ENCODE results near the gene KIF27. TPM values are rescaled to one million over a fixed set of nuclear protein-coding genes. Genes with fewer than 3 reads are reported as not detected.
A peak's percentile ranks its signal among the peaks of the same experiment; 100 is the strongest.
"Not testable (repeated sequence)": the region's sequence is repeated elsewhere in the genome, so short reads cannot be mapped to it uniquely, and the experiment has no call there.

KIF27 gene
- total RNA-seq, 1 donor from 2014 or later, result 6.4 TPM

GRCh38 chr9:83912194-83912593, 9.0 kb downstream of the KIF27 start:
- H3K27me3 Mint-ChIP-seq (ENCODE audit: unreplicated experiment); H3K27ac Mint-ChIP-seq (ENCODE audit: unreplicated experiment); H3K4me1 Mint-ChIP-seq (ENCODE audit: unreplicated experiment); DNase-seq (ENCODE audit: extremely low spot score, unreplicated experiment); H3K4me3 Mint-ChIP-seq (ENCODE audit: unreplicated experiment); H3K9me3 Mint-ChIP-seq (ENCODE audit: unreplicated experiment); H3K36me3 Mint-ChIP-seq (ENCODE audit: unreplicated experiment): not testable (repeated sequence)
- peak; percentile 64 for TF ChIP-seq CTCF (IDR thresholded peaks at IDR 0.05)

- H3K27me3 Mint-ChIP-seq (ENCODE audit: unreplicated experiment), result no peaks in the 10 kb centered on the region
- peaks cover 2% of the 10 kb centered on the region for H3K4me1 Mint-ChIP-seq (ENCODE audit: unreplicated experiment)
- no peak overlapping the region for H3K27ac Mint-ChIP-seq (ENCODE audit: unreplicated experiment)
- no peaks in the 10 kb centered on the region for H3K36me3 Mint-ChIP-seq (ENCODE audit: unreplicated experiment)
- TF ChIP-seq CTCF (IDR thresholded peaks at IDR 0.05), result no peak
- H3K9me3 Mint-ChIP-seq (ENCODE audit: unreplicated experiment), result no peaks in the 10 kb centered on the region
- no peak for DNase-seq (ENCODE audit: extremely low spot score, unreplicated experiment)
- no peak overlapping the region for H3K4me3 Mint-ChIP-seq (ENCODE audit: unreplicated experiment)
These were observed 15.1 kb downstream of the KIF27 start for GRCh38 chr9:83906144-83906543.

- H3K9me3 Mint-ChIP-seq (ENCODE audit: unreplicated experiment); H3K36me3 Mint-ChIP-seq (ENCODE audit: unreplicated experiment); DNase-seq (ENCODE audit: extremely low spot score, unreplicated experiment); H3K4me3 Mint-ChIP-seq (ENCODE audit: unreplicated experiment); H3K27ac Mint-ChIP-seq (ENCODE audit: unreplicated experiment); H3K27me3 Mint-ChIP-seq (ENCODE audit: unreplicated experiment): not testable (repeated sequence)
- peaks cover 20% of the 10 kb centered on the region for H3K4me1 Mint-ChIP-seq (ENCODE audit: unreplicated experiment)
These were observed 20.6 kb downstream of the KIF27 start for GRCh38 chr9:83900615-83901014.

- H3K27ac Mint-ChIP-seq (ENCODE audit: unreplicated experiment); H3K36me3 Mint-ChIP-seq (ENCODE audit: unreplicated experiment); DNase-seq (ENCODE audit: extremely low spot score, unreplicated experiment); H3K9me3 Mint-ChIP-seq (ENCODE audit: unreplicated experiment); H3K4me3 Mint-ChIP-seq (ENCODE audit: unreplicated experiment); H3K27me3 Mint-ChIP-seq (ENCODE audit: unreplicated experiment): not testable (repeated sequence)
- peaks cover 17% of the 10 kb centered on the region for H3K4me1 Mint-ChIP-seq (ENCODE audit: unreplicated experiment)
These were observed 26.9 kb downstream of the KIF27 start for GRCh38 chr9:83894301-83894700.

- H3K4me1 Mint-ChIP-seq (ENCODE audit: unreplicated experiment), result peaks cover 10% of the 10 kb centered on the region
- H3K27ac Mint-ChIP-seq (ENCODE audit: unreplicated experiment); H3K9me3 Mint-ChIP-seq (ENCODE audit: unreplicated experiment); H3K36me3 Mint-ChIP-seq (ENCODE audit: unreplicated experiment); DNase-seq (ENCODE audit: extremely low spot score, unreplicated experiment); H3K4me3 Mint-ChIP-seq (ENCODE audit: unreplicated experiment); H3K27me3 Mint-ChIP-seq (ENCODE audit: unreplicated experiment): not testable (repeated sequence)
These were observed 34.7 kb downstream of the KIF27 start for GRCh38 chr9:83886498-83886897.

GRCh38 chr9:83885559-83886240, 35.5 kb downstream of the KIF27 start:
- Mint-ChIP-seq H3K4me1 (ENCODE audit: unreplicated experiment) (peaks cover 10% of the 10 kb centered on the region), H3K27ac (ENCODE audit: unreplicated experiment) (peak overlapping the region; percentile 75)
- not testable (repeated sequence) for H3K4me3 Mint-ChIP-seq (ENCODE audit: unreplicated experiment); H3K9me3 Mint-ChIP-seq (ENCODE audit: unreplicated experiment); DNase-seq (ENCODE audit: extremely low spot score, unreplicated experiment); H3K36me3 Mint-ChIP-seq (ENCODE audit: unreplicated experiment); H3K27me3 Mint-ChIP-seq (ENCODE audit: unreplicated experiment)

GRCh38 chr9:83881687-83882408, 39.4 kb downstream of the KIF27 start:
- DNase-seq (ENCODE audit: extremely low spot score, unreplicated experiment); H3K27me3 Mint-ChIP-seq (ENCODE audit: unreplicated experiment); H3K27ac Mint-ChIP-seq (ENCODE audit: unreplicated experiment); H3K4me3 Mint-ChIP-seq (ENCODE audit: unreplicated experiment); H3K9me3 Mint-ChIP-seq (ENCODE audit: unreplicated experiment); H3K36me3 Mint-ChIP-seq (ENCODE audit: unreplicated experiment): not testable (repeated sequence)
- peaks cover 10% of the 10 kb centered on the region for H3K4me1 Mint-ChIP-seq (ENCODE audit: unreplicated experiment)

GRCh38 chr9:83875559-83875958, 45.7 kb downstream of the KIF27 start:
- H3K4me1 Mint-ChIP-seq (ENCODE audit: unreplicated experiment); H3K4me3 Mint-ChIP-seq (ENCODE audit: unreplicated experiment): not testable (repeated sequence)

GRCh38 chr9:83849895-83850294, 71.3 kb downstream of the KIF27 start:
- H3K27me3 Mint-ChIP-seq (ENCODE audit: unreplicated experiment); H3K27ac Mint-ChIP-seq (ENCODE audit: unreplicated experiment): not testable (repeated sequence)

More at GRCh38 chr9:83875559-83875958, 45.7 kb downstream of the KIF27 start:
- not testable (repeated sequence) for H3K9me3 Mint-ChIP-seq (ENCODE audit: unreplicated experiment); H3K27me3 Mint-ChIP-seq (ENCODE audit: unreplicated experiment); H3K27ac Mint-ChIP-seq (ENCODE audit: unreplicated experiment); DNase-seq (ENCODE audit: extremely low spot score, unreplicated experiment); H3K36me3 Mint-ChIP-seq (ENCODE audit: unreplicated experiment)

More at GRCh38 chr9:83849895-83850294, 71.3 kb downstream of the KIF27 start:
- DNase-seq (ENCODE audit: extremely low spot score, unreplicated experiment); H3K4me1 Mint-ChIP-seq (ENCODE audit: unreplicated experiment); H3K4me3 Mint-ChIP-seq (ENCODE audit: unreplicated experiment); H3K9me3 Mint-ChIP-seq (ENCODE audit: unreplicated experiment); H3K36me3 Mint-ChIP-seq (ENCODE audit: unreplicated experiment): not testable (repeated sequence)

All from osteocyte (in vitro differentiated cells).